ENCODE data around the gene TMEM108.

DNA sequence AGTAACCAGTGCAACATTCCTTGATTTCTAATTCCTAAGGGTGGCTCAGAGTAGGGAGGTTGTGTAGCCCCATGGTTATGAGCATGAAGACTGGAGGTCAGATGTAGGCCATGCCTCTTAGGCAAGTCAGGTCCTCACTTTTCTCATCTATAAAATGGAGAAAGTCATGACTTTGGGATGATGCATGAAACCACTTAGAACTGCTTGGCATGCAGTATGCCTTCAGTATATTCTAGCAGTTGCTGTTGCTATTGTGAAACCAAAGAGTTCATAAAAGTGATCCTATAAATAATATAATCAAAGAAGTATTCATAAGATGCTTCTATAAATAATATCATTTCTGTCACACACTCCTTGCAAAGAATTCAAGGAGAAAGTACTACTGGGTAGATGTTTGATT lies 65.5 kb downstream of the TMEM108 start:
- TF ChIP-seq, protein P1, sequence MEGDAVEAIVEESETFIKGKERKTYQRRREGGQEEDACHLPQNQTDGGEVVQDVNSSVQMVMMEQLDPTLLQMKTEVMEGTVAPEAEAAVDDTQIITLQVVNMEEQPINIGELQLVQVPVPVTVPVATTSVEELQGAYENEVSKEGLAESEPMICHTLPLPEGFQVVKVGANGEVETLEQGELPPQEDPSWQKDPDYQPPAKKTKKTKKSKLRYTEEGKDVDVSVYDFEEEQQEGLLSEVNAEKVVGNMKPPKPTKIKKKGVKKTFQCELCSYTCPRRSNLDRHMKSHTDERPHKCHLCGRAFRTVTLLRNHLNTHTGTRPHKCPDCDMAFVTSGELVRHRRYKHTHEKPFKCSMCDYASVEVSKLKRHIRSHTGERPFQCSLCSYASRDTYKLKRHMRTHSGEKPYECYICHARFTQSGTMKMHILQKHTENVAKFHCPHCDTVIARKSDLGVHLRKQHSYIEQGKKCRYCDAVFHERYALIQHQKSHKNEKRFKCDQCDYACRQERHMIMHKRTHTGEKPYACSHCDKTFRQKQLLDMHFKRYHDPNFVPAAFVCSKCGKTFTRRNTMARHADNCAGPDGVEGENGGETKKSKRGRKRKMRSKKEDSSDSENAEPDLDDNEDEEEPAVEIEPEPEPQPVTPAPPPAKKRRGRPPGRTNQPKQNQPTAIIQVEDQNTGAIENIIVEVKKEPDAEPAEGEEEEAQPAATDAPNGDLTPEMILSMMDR (IDR thresholded peaks at IDR 0.05): no peak
- TF ChIP-seq EP300 (IDR thresholded peaks at IDR 0.05): no peak

Data from suprapubic skin (tissue), 3 donors.